ENCODE measurements around the gene INHBE.

Gene INHBE

DNA sequence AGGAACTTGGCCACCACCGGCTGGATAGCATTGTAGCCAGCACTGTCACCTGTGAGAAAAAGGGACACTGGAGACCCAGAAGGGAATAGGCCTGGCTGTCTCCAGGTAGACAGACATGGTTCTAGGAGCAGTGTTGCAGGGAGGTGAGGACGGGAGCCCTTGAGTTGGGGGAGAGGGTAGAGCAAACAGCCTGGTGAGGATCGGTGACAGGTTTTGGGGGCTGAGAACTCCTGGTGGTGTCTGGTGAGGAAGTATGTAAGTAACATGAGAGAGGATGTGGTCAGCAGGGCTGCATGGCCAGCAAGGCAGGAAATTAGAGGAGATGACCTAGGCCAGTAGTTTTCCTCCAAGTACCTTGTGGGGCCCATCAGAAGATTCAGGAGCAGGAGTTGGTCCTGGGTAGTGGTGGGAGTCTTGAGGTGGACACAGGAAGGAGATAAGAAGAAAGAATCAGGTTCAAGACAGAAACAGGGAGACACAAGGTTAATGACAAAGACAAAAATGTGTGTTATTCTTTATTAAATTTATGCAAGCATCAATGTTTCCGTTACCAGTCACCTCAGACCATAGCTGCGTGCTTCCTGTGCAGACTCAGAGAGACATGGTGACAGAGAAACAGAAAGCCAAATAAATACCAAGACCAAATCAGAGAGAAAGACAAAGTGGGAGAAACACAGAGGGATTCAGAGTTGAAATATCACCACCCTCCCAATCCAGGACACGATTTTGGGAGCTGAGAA lies 24.4 kb downstream of the INHBE start, which contains the start of gene ARHGAP9:
Gene ARHGAP9 (minus strand): TSS at position 491 of the 740 bp plus-strand sequence. CDS start 460 bp downstream, at position 31.
- H3K9ac ChIP-seq (ENCODE audit: low read depth, low read length, poor library complexity, severe bottlenecking): peak within 1 kb of the TSS; percentile 86
- H3K36me3 ChIP-seq (ENCODE audit: insufficient read depth, low read length): no peaks in the 10 kb centered on the region; the same call in 1 of the 2 replicates
- peaks cover 8% of the 10 kb centered on the region; the same call in 1 of the 2 replicates for H3F3A ChIP-seq (ENCODE audit: low read depth)
- peaks cover 58% of the 10 kb centered on the region for H3K4me1 ChIP-seq (ENCODE audit: insufficient read depth, low read length, poor library complexity, severe bottlenecking)
- TF ChIP-seq, protein P1, sequence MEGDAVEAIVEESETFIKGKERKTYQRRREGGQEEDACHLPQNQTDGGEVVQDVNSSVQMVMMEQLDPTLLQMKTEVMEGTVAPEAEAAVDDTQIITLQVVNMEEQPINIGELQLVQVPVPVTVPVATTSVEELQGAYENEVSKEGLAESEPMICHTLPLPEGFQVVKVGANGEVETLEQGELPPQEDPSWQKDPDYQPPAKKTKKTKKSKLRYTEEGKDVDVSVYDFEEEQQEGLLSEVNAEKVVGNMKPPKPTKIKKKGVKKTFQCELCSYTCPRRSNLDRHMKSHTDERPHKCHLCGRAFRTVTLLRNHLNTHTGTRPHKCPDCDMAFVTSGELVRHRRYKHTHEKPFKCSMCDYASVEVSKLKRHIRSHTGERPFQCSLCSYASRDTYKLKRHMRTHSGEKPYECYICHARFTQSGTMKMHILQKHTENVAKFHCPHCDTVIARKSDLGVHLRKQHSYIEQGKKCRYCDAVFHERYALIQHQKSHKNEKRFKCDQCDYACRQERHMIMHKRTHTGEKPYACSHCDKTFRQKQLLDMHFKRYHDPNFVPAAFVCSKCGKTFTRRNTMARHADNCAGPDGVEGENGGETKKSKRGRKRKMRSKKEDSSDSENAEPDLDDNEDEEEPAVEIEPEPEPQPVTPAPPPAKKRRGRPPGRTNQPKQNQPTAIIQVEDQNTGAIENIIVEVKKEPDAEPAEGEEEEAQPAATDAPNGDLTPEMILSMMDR (conservative IDR thresholded peaks at IDR 0.05; ENCODE audit: low read length): no peak
- no peak for TF ChIP-seq EZH2phosphoT487 (IDR thresholded peaks at IDR 0.05; ENCODE audit: borderline replicate concordance)
- H4K20me1 ChIP-seq (ENCODE audit: insufficient read depth, low read length, poor library complexity, severe bottlenecking): no peaks in the 10 kb centered on the region
- peaks cover 45% of the 10 kb centered on the region for H3K79me2 ChIP-seq (ENCODE audit: insufficient read depth, low read length)
- H3K4me2 ChIP-seq (ENCODE audit: low read depth, low read length, poor library complexity, severe bottlenecking): peak within 1 kb of the TSS; percentile 90
- H3K9me2 ChIP-seq (replicated peaks; ENCODE audit: low read depth, low read length): no peaks in the 10 kb centered on the region
- H3K4me3 ChIP-seq (ENCODE audit: low read length, poor library complexity, severe bottlenecking): peak within 1 kb of the TSS; percentile 79
- peak within 1 kb of the TSS; percentile 15; the same call in 1 of the 2 replicates for H2AFZ ChIP-seq (ENCODE audit: low read length)
- H3K27me3 ChIP-seq (ENCODE audit: insufficient read depth, low read length, poor library complexity, severe bottlenecking): no peaks in the 10 kb centered on the region
- no peaks in the 10 kb centered on the region for H3K9me3 ChIP-seq (ENCODE audit: insufficient read depth, low read depth, low read length)

DNA sequence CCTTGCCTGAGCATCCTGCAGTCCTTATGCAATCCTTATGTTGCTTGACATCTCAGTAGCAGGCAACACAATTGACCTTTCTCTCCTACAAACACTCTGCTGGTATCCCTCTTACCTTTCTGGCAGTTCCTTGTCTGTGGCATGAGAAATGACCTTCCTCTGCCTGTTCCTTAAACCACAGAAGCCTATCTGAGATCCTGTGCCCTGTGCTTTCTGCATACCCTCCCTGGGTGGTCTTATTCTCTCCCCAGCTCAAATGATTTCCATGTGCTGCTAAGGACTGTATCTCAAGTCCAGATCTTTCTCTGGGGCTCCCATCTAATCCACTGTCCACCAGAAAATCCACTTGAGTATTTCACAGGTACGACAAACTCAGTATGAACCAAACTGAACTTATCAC lies 26.6 kb downstream of the INHBE start:
- Histone ChIP-seq H2AFZ (ENCODE audit: low read length) (no peak overlapping the region), H3K27me3 (ENCODE audit: insufficient read depth, low read length, poor library complexity, severe bottlenecking) (no peaks in the 10 kb centered on the region), H3K9me3 (ENCODE audit: insufficient read depth, low read depth, low read length) (no peaks in the 10 kb centered on the region), H3K4me3 (ENCODE audit: low read length, poor library complexity, severe bottlenecking) (no peak overlapping the region), H3K9me2 (replicated peaks; ENCODE audit: low read depth, low read length) (no peaks in the 10 kb centered on the region), H3K36me3 (ENCODE audit: insufficient read depth, low read length) (no peaks in the 10 kb centered on the region), H3F3A (ENCODE audit: low read depth) (peaks cover 8% of the 10 kb centered on the region; the same call in 1 of the 2 replicates), H3K9ac (ENCODE audit: low read depth, low read length, poor library complexity, severe bottlenecking) (no peak overlapping the region), H4K20me1 (ENCODE audit: insufficient read depth, low read length, poor library complexity, severe bottlenecking) (no peaks in the 10 kb centered on the region), H3K4me1 (ENCODE audit: insufficient read depth, low read length, poor library complexity, severe bottlenecking) (peaks cover 45% of the 10 kb centered on the region), H3K79me2 (ENCODE audit: insufficient read depth, low read length) (peaks cover 24% of the 10 kb centered on the region), H3K4me2 (ENCODE audit: low read depth, low read length, poor library complexity, severe bottlenecking) (no peak overlapping the region)
- TF ChIP-seq, protein P1 (conservative IDR thresholded peaks at IDR 0.05; ENCODE audit: low read length): no peak
- TF ChIP-seq EZH2phosphoT487 (IDR thresholded peaks at IDR 0.05; ENCODE audit: borderline replicate concordance): no peak

DNA sequence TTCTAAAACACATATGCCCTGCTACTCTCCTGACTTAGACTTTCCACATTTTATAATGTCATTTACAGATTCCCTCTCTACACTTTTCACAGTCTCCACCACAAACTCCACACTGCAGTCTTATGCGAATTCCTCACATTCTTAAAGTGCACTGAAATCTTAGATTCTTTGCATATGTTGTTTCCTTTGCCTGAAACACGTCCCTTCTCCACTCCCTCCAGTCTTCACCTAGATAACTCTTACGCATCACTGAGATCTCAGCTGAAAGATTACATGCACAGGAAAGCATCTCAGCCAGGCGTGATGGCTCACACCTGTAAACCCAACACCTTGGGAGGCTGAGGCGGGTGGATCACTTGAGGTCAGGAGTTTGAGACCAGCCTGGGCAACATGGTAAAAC lies 28.4 kb downstream of the INHBE start:
- H3K9me3 ChIP-seq (ENCODE audit: insufficient read depth, low read depth, low read length): no peaks in the 10 kb centered on the region
- H3K36me3 ChIP-seq (ENCODE audit: insufficient read depth, low read length): no peaks in the 10 kb centered on the region
- H3K9me2 ChIP-seq (replicated peaks; ENCODE audit: low read depth, low read length): no peaks in the 10 kb centered on the region
- no peak overlapping the region for H3K9ac ChIP-seq (ENCODE audit: low read depth, low read length, poor library complexity, severe bottlenecking)
- no peak for TF ChIP-seq EZH2phosphoT487 (IDR thresholded peaks at IDR 0.05; ENCODE audit: borderline replicate concordance)
- TF ChIP-seq, protein P1 (conservative IDR thresholded peaks at IDR 0.05; ENCODE audit: low read length): no peak
- H3F3A ChIP-seq (ENCODE audit: low read depth): peaks cover 8% of the 10 kb centered on the region; the same call in 1 of the 2 replicates
- peaks cover 32% of the 10 kb centered on the region for H3K4me1 ChIP-seq (ENCODE audit: insufficient read depth, low read length, poor library complexity, severe bottlenecking)
- H3K4me2 ChIP-seq (ENCODE audit: low read depth, low read length, poor library complexity, severe bottlenecking): no peak overlapping the region
- H3K4me3 ChIP-seq (ENCODE audit: low read length, poor library complexity, severe bottlenecking): no peak overlapping the region
- peaks cover 12% of the 10 kb centered on the region for H3K79me2 ChIP-seq (ENCODE audit: insufficient read depth, low read length)
- 0 out of 2 replicates have a peak overlapping the region, but pooled peaks have one; percentile 52 for H2AFZ ChIP-seq (ENCODE audit: low read length)
- H4K20me1 ChIP-seq (ENCODE audit: insufficient read depth, low read length, poor library complexity, severe bottlenecking): peaks cover 3% of the 10 kb centered on the region
- no peaks in the 10 kb centered on the region for H3K27me3 ChIP-seq (ENCODE audit: insufficient read depth, low read length, poor library complexity, severe bottlenecking)
